ENCODE data around the gene MINK1. TPM values are rescaled to one million over a fixed set of nuclear protein-coding genes. Genes with fewer than 3 reads are reported as not detected.

MINK1 gene
- total RNA-seq, 1 donor from 2014 or later = 63.2 TPM

DNA sequence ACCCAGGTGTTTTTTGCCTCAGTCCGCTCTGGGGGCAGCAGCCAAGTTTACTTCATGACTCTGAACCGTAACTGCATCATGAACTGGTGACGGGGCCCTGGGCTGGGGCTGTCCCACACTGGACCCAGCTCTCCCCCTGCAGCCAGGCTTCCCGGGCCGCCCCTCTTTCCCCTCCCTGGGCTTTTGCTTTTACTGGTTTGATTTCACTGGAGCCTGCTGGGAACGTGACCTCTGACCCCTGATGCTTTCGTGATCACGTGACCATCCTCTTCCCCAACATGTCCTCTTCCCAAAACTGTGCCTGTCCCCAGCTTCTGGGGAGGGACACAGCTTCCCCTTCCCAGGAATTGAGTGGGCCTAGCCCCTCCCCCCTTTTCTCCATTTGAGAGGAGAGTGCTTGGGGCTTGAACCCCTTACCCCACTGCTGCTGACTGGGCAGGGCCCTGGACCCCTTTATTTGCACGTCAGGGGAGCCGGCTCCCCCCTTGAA, 64.1 kb downstream of the MINK1 start:
- Mint-ChIP-seq H3K9me3 (ENCODE audit: unreplicated experiment) (no peaks in the 10 kb centered on the region), H3K27me3 (ENCODE audit: low read depth, unreplicated experiment) (no peaks in the 10 kb centered on the region), H3K4me1 (ENCODE audit: low read depth, unreplicated experiment) (no peaks in the 10 kb centered on the region), H3K4me3 (ENCODE audit: unreplicated experiment) (no peak overlapping the region), H3K36me3 (ENCODE audit: low read depth, unreplicated experiment) (peaks cover 19% of the 10 kb centered on the region), H3K27ac (ENCODE audit: unreplicated experiment) (no peak overlapping the region)
- DNase-seq (ENCODE audit: low read depth) = no peak
- no peaks in the 10 kb centered on the region for H3K9me3 ChIP-seq (ENCODE audit: insufficient read depth, low read depth, low read length)
- H3K4me3 ChIP-seq (ENCODE audit: insufficient read depth, low read depth, low read length) = no peak overlapping the region
- H3K27me3 ChIP-seq (ENCODE audit: insufficient read depth, low read length) = peaks cover 2% of the 10 kb centered on the region
- FAIRE-seq = no peak
- H3K4me2 ChIP-seq (ENCODE audit: low read length) = no peak overlapping the region
- TF ChIP-seq EZH2 (IDR thresholded peaks at IDR 0.05; ENCODE audit: insufficient read depth, low read length) = no peak
- no peak for TF ChIP-seq CTCF (IDR thresholded peaks at IDR 0.05; ENCODE audit: insufficient read depth, low read depth, low read length)
- H3K79me2 ChIP-seq (ENCODE audit: insufficient read depth, low read length) = no peaks in the 10 kb centered on the region
- H4K20me1 ChIP-seq (ENCODE audit: insufficient read depth, low read length) = peaks cover 3% of the 10 kb centered on the region
- H2AFZ ChIP-seq (ENCODE audit: low read depth, low read length) = no peak overlapping the region
- H3K36me3 ChIP-seq (ENCODE audit: insufficient read depth, low read length) = peaks cover 12% of the 10 kb centered on the region
- no peak overlapping the region for H3K27ac ChIP-seq (ENCODE audit: low read depth, low read length)
- H3K4me1 ChIP-seq (ENCODE audit: insufficient read depth, low read length) = peaks cover 6% of the 10 kb centered on the region
- no peak overlapping the region for H3K9ac ChIP-seq (ENCODE audit: low read length)

DNA sequence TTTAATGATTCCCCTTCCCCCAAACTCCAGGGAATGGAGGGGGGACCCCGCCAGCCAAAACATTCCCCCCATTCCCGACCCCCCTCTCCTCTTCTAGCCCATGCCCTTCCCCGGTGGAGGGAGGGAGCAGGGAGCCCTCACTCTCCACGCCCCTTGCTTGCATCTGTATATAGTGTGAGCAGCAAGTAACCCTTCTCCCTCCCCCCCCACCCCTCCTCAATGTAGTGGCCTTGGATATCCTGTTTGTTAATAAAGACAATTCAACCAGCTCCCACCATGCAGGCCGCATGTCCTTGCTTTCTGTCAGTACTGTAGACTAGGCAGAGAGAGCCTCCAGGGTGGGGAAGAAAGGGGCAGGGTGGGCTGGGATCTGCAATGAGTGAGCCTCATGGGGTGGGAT, 64.6 kb downstream of the MINK1 start:
- no peak overlapping the region for H3K4me3 Mint-ChIP-seq (ENCODE audit: unreplicated experiment)

More for the DNA sequence above, 64.6 kb downstream of the MINK1 start:
- Histone ChIP-seq H2AFZ (ENCODE audit: low read depth, low read length) (no peak overlapping the region), H3K79me2 (ENCODE audit: insufficient read depth, low read length) (no peaks in the 10 kb centered on the region), H3K9ac (ENCODE audit: low read length) (no peak overlapping the region), H3K4me2 (ENCODE audit: low read length) (no peak overlapping the region), H3K36me3 (ENCODE audit: insufficient read depth, low read length) (peaks cover 12% of the 10 kb centered on the region), H3K4me3 (ENCODE audit: insufficient read depth, low read depth, low read length) (no peak overlapping the region), H3K27ac (ENCODE audit: low read depth, low read length) (no peak overlapping the region), H4K20me1 (ENCODE audit: insufficient read depth, low read length) (peaks cover 5% of the 10 kb centered on the region), H3K4me1 (ENCODE audit: insufficient read depth, low read length) (peaks cover 6% of the 10 kb centered on the region), H3K9me3 (ENCODE audit: insufficient read depth, low read depth, low read length) (no peaks in the 10 kb centered on the region), H3K27me3 (ENCODE audit: insufficient read depth, low read length) (peaks cover 2% of the 10 kb centered on the region)
- Mint-ChIP-seq H3K27me3 (ENCODE audit: low read depth, unreplicated experiment) (no peaks in the 10 kb centered on the region), H3K9me3 (ENCODE audit: unreplicated experiment) (no peaks in the 10 kb centered on the region), H3K27ac (ENCODE audit: unreplicated experiment) (no peak overlapping the region), H3K4me1 (ENCODE audit: low read depth, unreplicated experiment) (no peaks in the 10 kb centered on the region), H3K36me3 (ENCODE audit: low read depth, unreplicated experiment) (peaks cover 22% of the 10 kb centered on the region)
- FAIRE-seq (no peak), DNase-seq (ENCODE audit: low read depth) (no peak)
- TF ChIP-seq EZH2 (IDR thresholded peaks at IDR 0.05; ENCODE audit: insufficient read depth, low read length) (no peak), CTCF (IDR thresholded peaks at IDR 0.05; ENCODE audit: insufficient read depth, low read depth, low read length) (no peak)
